IPS DF 6.9 (cell line): ENCODE measurements around the gene SNTG2.

ENCODE experiments used
- DNase-seq: peaks from one replicate; pipeline ENCODE4 v3.0.0-alpha.2; 2013; ENCODE audit warnings: low read depth, low spot score
- H3K27ac ChIP-seq: one replicate; pipeline ENCODE4 v1.5.1; 2013; ENCODE audit warnings: low read length, control low read depth
- H3K27me3 ChIP-seq: 2 replicates; pipeline ENCODE4 v1.6.1; 2013; ENCODE audit warnings: mild to moderate bottlenecking, low read length; ENCODE audit not compliant: control insufficient read depth, insufficient read depth
- H3K36me3 ChIP-seq: 2 replicates; pipeline ENCODE4 v1.6.1; 2013; ENCODE audit warnings: low read length; ENCODE audit not compliant: control insufficient read depth, insufficient read depth
- H3K4me1 ChIP-seq: 2 replicates; pipeline ENCODE4 v1.6.1; 2013; ENCODE audit warnings: low read length; ENCODE audit not compliant: control insufficient read depth, insufficient read depth
- H3K4me3 ChIP-seq: 2 replicates; pipeline ENCODE4 v1.5.1; 2013; ENCODE audit warnings: mild to moderate bottlenecking, low read length
- H3K9me3 ChIP-seq: 2 replicates; pipeline ENCODE4 v1.6.1; 2013; ENCODE audit warnings: low read length, inconsistent platforms; ENCODE audit not compliant: control insufficient read depth, insufficient read depth
- WGBS: extraction: QIAGEN DNeasy Blood & Tissue Kit; methylation state at CpG from one replicate; pipeline ENCODE4 v1.1.7; 2013; ENCODE audit warnings: mixed read lengths, missing lambda C conversion rate; ENCODE audit not compliant: insufficient read length, insufficient coverage; 5-methylcytosine and 5-hydroxymethylcytosine counted together

The SNTG2 gene

GRCh38 chr2:1398191-1398590, 447.5 kb downstream of the SNTG2 start:
- Histone ChIP-seq H3K4me3 (no peak overlapping the region), H3K9me3 (no peaks in the 10 kb centered on the region), H3K27ac (no peak overlapping the region), H3K27me3 (no peaks in the 10 kb centered on the region), H3K36me3 (no peaks in the 10 kb centered on the region), H3K4me1 (no peaks in the 10 kb centered on the region)
- no peak for DNase-seq
- WGBS: no CpG with 5 or more reads among the region's 7 CpGs

- Histone ChIP-seq H3K27me3 (no peaks in the 10 kb centered on the region), H3K4me1 (no peaks in the 10 kb centered on the region), H3K9me3 (no peaks in the 10 kb centered on the region), H3K4me3 (no peak overlapping the region), H3K27ac (no peak overlapping the region), H3K36me3 (no peaks in the 10 kb centered on the region)
- no CpG with 5 or more reads among the region's 8 CpGs for WGBS
- no peak for DNase-seq
These were observed 450.5 kb downstream of the SNTG2 start for GRCh38 chr2:1400943-1401735.

- H3K27me3 ChIP-seq: no peaks in the 10 kb centered on the region
- no CpG with 5 or more reads among the region's 9 CpGs for WGBS
- no peak overlapping the region for H3K27ac ChIP-seq
- DNase-seq: no peak
- H3K9me3 ChIP-seq: no peaks in the 10 kb centered on the region
- H3K36me3 ChIP-seq: no peaks in the 10 kb centered on the region
- H3K4me1 ChIP-seq: no peaks in the 10 kb centered on the region
- no peak overlapping the region for H3K4me3 ChIP-seq
These were observed 451.4 kb downstream of the SNTG2 start for GRCh38 chr2:1402064-1402463.

- DNase-seq: no peak
- WGBS: no CpG with 5 or more reads among the region's 12 CpGs
- H3K4me3 ChIP-seq: no peak overlapping the region
- no peak overlapping the region for H3K27ac ChIP-seq
- no peaks in the 10 kb centered on the region for H3K27me3 ChIP-seq
- H3K9me3 ChIP-seq: no peaks in the 10 kb centered on the region
- no peaks in the 10 kb centered on the region for H3K36me3 ChIP-seq
- H3K4me1 ChIP-seq: no peaks in the 10 kb centered on the region
These were observed 452.9 kb downstream of the SNTG2 start for GRCh38 chr2:1403565-1403964.

- no peak for DNase-seq
- no peaks in the 10 kb centered on the region for H3K36me3 ChIP-seq
- H3K4me1 ChIP-seq: no peaks in the 10 kb centered on the region
- 100% methylated on average over 1 of the region's 1 CpG for WGBS
- no peaks in the 10 kb centered on the region for H3K27me3 ChIP-seq
- no peak overlapping the region for H3K27ac ChIP-seq
- H3K9me3 ChIP-seq: no peaks in the 10 kb centered on the region
- H3K4me3 ChIP-seq: no peak overlapping the region
These were observed 454.5 kb downstream of the SNTG2 start for GRCh38 chr2:1405124-1405523.

GRCh38 chr2:1405967-1406366, 455.3 kb downstream of the SNTG2 start:
- Histone ChIP-seq H3K4me1 (no peaks in the 10 kb centered on the region), H3K4me3 (no peak overlapping the region), H3K27me3 (no peaks in the 10 kb centered on the region), H3K36me3 (no peaks in the 10 kb centered on the region), H3K27ac (no peak overlapping the region), H3K9me3 (no peaks in the 10 kb centered on the region)
- WGBS: no CpG with 5 or more reads among the region's 3 CpGs
- no peak for DNase-seq

GRCh38 chr2:1406434-1406833, 455.8 kb downstream of the SNTG2 start:
- Histone ChIP-seq H3K36me3 (no peaks in the 10 kb centered on the region), H3K4me3 (no peak overlapping the region), H3K9me3 (no peaks in the 10 kb centered on the region), H3K27me3 (no peaks in the 10 kb centered on the region), H3K4me1 (no peaks in the 10 kb centered on the region), H3K27ac (no peak overlapping the region)
- DNase-seq: no peak
- no CpG with 5 or more reads among the region's 2 CpGs for WGBS

- WGBS: no CpG with 5 or more reads among the region's 16 CpGs
- Histone ChIP-seq H3K27me3 (no peaks in the 10 kb centered on the region), H3K27ac (no peak overlapping the region), H3K4me3 (no peak overlapping the region), H3K4me1 (no peaks in the 10 kb centered on the region), H3K36me3 (no peaks in the 10 kb centered on the region), H3K9me3 (no peaks in the 10 kb centered on the region)
- no peak for DNase-seq
These were observed 457.5 kb downstream of the SNTG2 start for GRCh38 chr2:1407950-1408675.

- H3K4me1 ChIP-seq: no peaks in the 10 kb centered on the region
- no peak within 1 kb of the TSS for H3K27ac ChIP-seq
- no peak for DNase-seq
- no peaks in the 10 kb centered on the region for H3K36me3 ChIP-seq
- no peak within 1 kb of the TSS for H3K4me3 ChIP-seq
- no CpG with 5 or more reads among the region's 15 CpGs for WGBS
- H3K27me3 ChIP-seq: no peaks in the 10 kb centered on the region
- H3K9me3 ChIP-seq: no peaks in the 10 kb centered on the region
These were observed 462.6 kb downstream of the SNTG2 start, which contains the start of gene TPO for GRCh38 chr2:1413156-1413710. TPO (plus strand) TSS chr2:1413463; CDS start chr2:1414409, 946 bp downstream.

- no CpG with 5 or more reads among the region's 13 CpGs for WGBS
- H3K27ac ChIP-seq: no peak overlapping the region
- no peaks in the 10 kb centered on the region for H3K9me3 ChIP-seq
- H3K36me3 ChIP-seq: no peaks in the 10 kb centered on the region
- H3K4me1 ChIP-seq: no peaks in the 10 kb centered on the region
- no peak for DNase-seq
- no peak overlapping the region for H3K4me3 ChIP-seq
- no peaks in the 10 kb centered on the region for H3K27me3 ChIP-seq
These were observed 463.5 kb downstream of the SNTG2 start for GRCh38 chr2:1414121-1414520.
